HG02973 (cell line): ENCODE measurements around the gene SHMT2.

ENCODE experiments used
- ATAC-seq: cut with Tn5 transposase; IDR thresholded peaks from one replicate; pipeline ENCODE4 v1.9.1; 2021; ENCODE audit warnings: moderate library complexity; ENCODE audit not compliant: unreplicated experiment

The SHMT2 gene

GRCh38 chr12:57229634-57230380, at the start of gene SHMT2:
SHMT2 (plus strand) TSS chr12:57229711; CDS start chr12:57229779, 68 bp downstream.
- peak; percentile 56 for ATAC-seq

GRCh38 chr12:57180321-57180989, 49.1 kb upstream of the SHMT2 start:
- ATAC-seq: no peak

- no peak for ATAC-seq
These were observed 48.4 kb upstream of the SHMT2 start for GRCh38 chr12:57181072-57181471.

- no peak for ATAC-seq
These were observed 47.9 kb upstream of the SHMT2 start for GRCh38 chr12:57181561-57182155.

GRCh38 chr12:57182918-57183575, 46.5 kb upstream of the SHMT2 start:
- peak; percentile 73 for ATAC-seq

GRCh38 chr12:57183939-57184725, 45.4 kb upstream of the SHMT2 start:
- no peak for ATAC-seq

GRCh38 chr12:57185403-57185802, 44.1 kb upstream of the SHMT2 start:
- no peak for ATAC-seq

GRCh38 chr12:57185906-57186508, 43.5 kb upstream of the SHMT2 start:
- ATAC-seq: no peak

GRCh38 chr12:57187222-57188089, 42.1 kb upstream of the SHMT2 start:
- ATAC-seq: no peak

GRCh38 chr12:57188090-57188425, 41.5 kb upstream of the SHMT2 start:
- no peak for ATAC-seq

GRCh38 chr12:57190037-57190436, 39.5 kb upstream of the SHMT2 start:
- no peak for ATAC-seq

GRCh38 chr12:57190821-57191220, 38.7 kb upstream of the SHMT2 start:
- no peak for ATAC-seq

GRCh38 chr12:57191410-57191809, 38.1 kb upstream of the SHMT2 start:
- no peak for ATAC-seq

GRCh38 chr12:57192920-57193319, 36.6 kb upstream of the SHMT2 start:
- no peak for ATAC-seq

- no peak for ATAC-seq
These were observed 35.7 kb upstream of the SHMT2 start for GRCh38 chr12:57193706-57194245.

GRCh38 chr12:57194253-57194652, 35.3 kb upstream of the SHMT2 start:
- no peak for ATAC-seq

- no peak for ATAC-seq
These were observed 34.3 kb upstream of the SHMT2 start for GRCh38 chr12:57195186-57195585.

GRCh38 chr12:57195611-57196371, 33.7 kb upstream of the SHMT2 start:
- ATAC-seq: no peak

GRCh38 chr12:57196439-57196838, 33.1 kb upstream of the SHMT2 start:
- no peak for ATAC-seq
